HepG2 (cell line): Measurements from ENCODE around the gene CDC42EP4. TPM values are rescaled to one million over a fixed set of nuclear protein-coding genes. Genes with fewer than 3 reads are reported as not detected.

Experiments
- ASH2L ChIP-seq: fragments of 300-600, 200-600 bp; sonication (generic); IDR thresholded peaks from 2 replicates; pipeline ENCODE4 v1.7.0; 2017; ENCODE audit warnings: low read depth, mild to moderate bottlenecking, moderate library complexity, mixed read lengths, low read length; ENCODE audit not compliant: insufficient read length
- FOSL1 ChIP-seq: sonication (generic); formaldehyde crosslinking; IDR thresholded peaks from 2 replicates; pipeline ENCODE4 v1.9.0; 2021; ENCODE audit warnings: missing genetic modification reagents, borderline replicate concordance
- GFI1 ChIP-seq: sonication (generic); formaldehyde crosslinking; IDR thresholded peaks from 2 replicates; pipeline ENCODE4 v1.5.0; 2020; ENCODE audit warnings: missing genetic modification reagents, mild to moderate bottlenecking, borderline replicate concordance
- SIN3B ChIP-seq: fragments of 150-350 bp; IDR thresholded peaks from 2 replicates; pipeline ENCODE4 v1.6.1; 2014; ENCODE audit warnings: low read length
- ZFP90 ChIP-seq: sonication (generic); formaldehyde crosslinking; IDR thresholded peaks from 2 replicates; pipeline ENCODE4 v1.8.0; 2022; ENCODE audit warnings: missing genetic modification reagents, mild to moderate bottlenecking, inconsistent platforms, borderline replicate concordance
- polyA plus RNA-seq, 8 experiments: library from polyadenylated mRNA; depleted of rRNA in 3 of 8; stranded (reverse) in 7 of 8; unstranded in 1 of 8; fragments of >200 nt; fragmentation: Illumina TruSeq in 4 of 8; extraction: Trizol in 4 of 8; gene quantifications; 2 replicates each; pipeline versions ENCODE4 v1.2.1 to v1.2.3, GENCODE V29; 2011 to 2016; ENCODE audit warnings: low read depth in 4 of 8, missing spikeins in 1 of 8, mixed read lengths in 1 of 8; ENCODE audit not compliant: insufficient read depth in 1 of 8
- total RNA-seq, 5 experiments: library from RNA; depleted of rRNA; stranded (reverse); fragments of >200 nt; fragmentation: Illumina TruSeq; extraction: Trizol; gene quantifications; 2 replicates each; pipeline ENCODE4 v1.2.3, GENCODE V29; 2016; ENCODE audit warnings: low read depth in 1 of 5
- TF ChIP-seq, protein P1 (sequence below): sonication (generic); formaldehyde crosslinking; IDR thresholded peaks from 2 replicates; pipeline ENCODE4 v1.4.0; 2020; ENCODE audit warnings: missing genetic modification reagents, borderline replicate concordance
- TF ChIP-seq, protein P2 (sequence below): sonication (generic); formaldehyde crosslinking; IDR thresholded peaks from 2 replicates; pipeline ENCODE4 v1.4.0; 2020; ENCODE audit warnings: missing genetic modification reagents

The CDC42EP4 gene
- total and polyA plus RNA-seq, 2 of the 13 experiments (the other 11 are each of a cell fraction or from before 2014, with no cell fraction given), result 19.0 to 54.0 TPM

DNA sequence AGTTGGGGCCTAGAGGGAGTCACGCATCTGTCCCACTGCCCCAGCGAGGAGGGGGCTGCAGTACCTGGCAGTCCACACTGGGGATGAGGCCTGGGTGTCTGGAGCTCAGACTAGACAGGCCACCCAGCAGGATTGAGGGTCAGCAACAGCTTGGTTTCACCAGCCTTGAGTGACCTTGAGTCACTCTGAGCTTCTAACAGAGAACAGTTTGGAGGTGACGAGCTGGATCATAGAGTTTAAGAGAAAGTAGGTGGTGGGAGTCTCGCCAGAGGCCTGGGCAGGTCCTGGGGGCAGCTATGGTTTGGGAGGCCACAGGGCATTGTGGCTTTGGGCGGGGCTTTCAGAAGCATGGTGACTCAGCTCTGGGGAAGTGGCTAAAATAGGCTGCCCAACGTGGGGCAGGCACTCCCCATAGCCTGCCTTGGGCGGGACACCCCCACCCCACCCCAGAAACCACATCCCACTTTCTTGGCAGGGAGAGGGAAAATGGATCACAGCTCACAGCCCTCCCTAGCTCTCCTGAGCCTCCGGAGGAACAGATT is 20.5 kb downstream of the CDC42EP4 start (continued):
- TF ChIP-seq, protein P1, sequence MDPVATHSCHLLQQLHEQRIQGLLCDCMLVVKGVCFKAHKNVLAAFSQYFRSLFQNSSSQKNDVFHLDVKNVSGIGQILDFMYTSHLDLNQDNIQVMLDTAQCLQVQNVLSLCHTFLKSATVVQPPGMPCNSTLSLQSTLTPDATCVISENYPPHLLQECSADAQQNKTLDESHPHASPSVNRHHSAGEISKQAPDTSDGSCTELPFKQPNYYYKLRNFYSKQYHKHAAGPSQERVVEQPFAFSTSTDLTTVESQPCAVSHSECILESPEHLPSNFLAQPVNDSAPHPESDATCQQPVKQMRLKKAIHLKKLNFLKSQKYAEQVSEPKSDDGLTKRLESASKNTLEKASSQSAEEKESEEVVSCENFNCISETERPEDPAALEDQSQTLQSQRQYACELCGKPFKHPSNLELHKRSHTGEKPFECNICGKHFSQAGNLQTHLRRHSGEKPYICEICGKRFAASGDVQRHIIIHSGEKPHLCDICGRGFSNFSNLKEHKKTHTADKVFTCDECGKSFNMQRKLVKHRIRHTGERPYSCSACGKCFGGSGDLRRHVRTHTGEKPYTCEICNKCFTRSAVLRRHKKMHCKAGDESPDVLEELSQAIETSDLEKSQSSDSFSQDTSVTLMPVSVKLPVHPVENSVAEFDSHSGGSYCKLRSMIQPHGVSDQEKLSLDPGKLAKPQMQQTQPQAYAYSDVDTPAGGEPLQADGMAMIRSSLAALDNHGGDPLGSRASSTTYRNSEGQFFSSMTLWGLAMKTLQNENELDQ, result no peak
- TF ChIP-seq GFI1 (CRISPR knock-in tag), result 0 out of 2 replicates have a peak, but pooled peaks have one; percentile 24
- TF ChIP-seq FOSL1 (CRISPR knock-in tag), result no peak
- no peak for TF ChIP-seq ASH2L
- TF ChIP-seq ZFP90, result 0 out of 2 replicates have a peak, but pooled peaks have one; percentile 32
- no peak for TF ChIP-seq SIN3B
- TF ChIP-seq, protein P2, sequence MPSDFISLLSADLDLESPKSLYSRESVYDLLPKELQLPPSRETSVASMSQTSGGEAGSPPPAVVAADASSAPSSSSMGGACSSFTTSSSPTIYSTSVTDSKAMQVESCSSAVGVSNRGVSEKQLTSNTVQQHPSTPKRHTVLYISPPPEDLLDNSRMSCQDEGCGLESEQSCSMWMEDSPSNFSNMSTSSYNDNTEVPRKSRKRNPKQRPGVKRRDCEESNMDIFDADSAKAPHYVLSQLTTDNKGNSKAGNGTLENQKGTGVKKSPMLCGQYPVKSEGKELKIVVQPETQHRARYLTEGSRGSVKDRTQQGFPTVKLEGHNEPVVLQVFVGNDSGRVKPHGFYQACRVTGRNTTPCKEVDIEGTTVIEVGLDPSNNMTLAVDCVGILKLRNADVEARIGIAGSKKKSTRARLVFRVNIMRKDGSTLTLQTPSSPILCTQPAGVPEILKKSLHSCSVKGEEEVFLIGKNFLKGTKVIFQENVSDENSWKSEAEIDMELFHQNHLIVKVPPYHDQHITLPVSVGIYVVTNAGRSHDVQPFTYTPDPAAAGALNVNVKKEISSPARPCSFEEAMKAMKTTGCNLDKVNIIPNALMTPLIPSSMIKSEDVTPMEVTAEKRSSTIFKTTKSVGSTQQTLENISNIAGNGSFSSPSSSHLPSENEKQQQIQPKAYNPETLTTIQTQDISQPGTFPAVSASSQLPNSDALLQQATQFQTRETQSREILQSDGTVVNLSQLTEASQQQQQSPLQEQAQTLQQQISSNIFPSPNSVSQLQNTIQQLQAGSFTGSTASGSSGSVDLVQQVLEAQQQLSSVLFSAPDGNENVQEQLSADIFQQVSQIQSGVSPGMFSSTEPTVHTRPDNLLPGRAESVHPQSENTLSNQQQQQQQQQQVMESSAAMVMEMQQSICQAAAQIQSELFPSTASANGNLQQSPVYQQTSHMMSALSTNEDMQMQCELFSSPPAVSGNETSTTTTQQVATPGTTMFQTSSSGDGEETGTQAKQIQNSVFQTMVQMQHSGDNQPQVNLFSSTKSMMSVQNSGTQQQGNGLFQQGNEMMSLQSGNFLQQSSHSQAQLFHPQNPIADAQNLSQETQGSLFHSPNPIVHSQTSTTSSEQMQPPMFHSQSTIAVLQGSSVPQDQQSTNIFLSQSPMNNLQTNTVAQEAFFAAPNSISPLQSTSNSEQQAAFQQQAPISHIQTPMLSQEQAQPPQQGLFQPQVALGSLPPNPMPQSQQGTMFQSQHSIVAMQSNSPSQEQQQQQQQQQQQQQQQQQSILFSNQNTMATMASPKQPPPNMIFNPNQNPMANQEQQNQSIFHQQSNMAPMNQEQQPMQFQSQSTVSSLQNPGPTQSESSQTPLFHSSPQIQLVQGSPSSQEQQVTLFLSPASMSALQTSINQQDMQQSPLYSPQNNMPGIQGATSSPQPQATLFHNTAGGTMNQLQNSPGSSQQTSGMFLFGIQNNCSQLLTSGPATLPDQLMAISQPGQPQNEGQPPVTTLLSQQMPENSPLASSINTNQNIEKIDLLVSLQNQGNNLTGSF, result no peak
- TF ChIP-seq, all 625 proteins: peak for 11
